Spleen (tissue), 11 donors: ENCODE results near the gene SLC47A1. TPM values are rescaled to one million over a fixed set of nuclear protein-coding genes. Genes with fewer than 3 reads are reported as not detected.
"Not testable (repeated sequence)": the region's sequence is repeated elsewhere in the genome, so short reads cannot be mapped to it uniquely, and the experiment has no call there.

Experiments
- DNase-seq: peaks from one replicate; pipeline ENCODE4 v3.0.0-alpha.2; 2020
- H3K27ac ChIP-seq, 8 donors: fragments of 200-600 bp; sonication (generic) in 7 of 8; 1 replicate in 4 of 8; 2 replicates in 4 of 8; pipeline versions ENCODE4 v1.5.0 to v1.8.0; 2016 to 2021; ENCODE audit warnings: inconsistent platforms in 4 of 8, mild to moderate bottlenecking in 4 of 8, moderate library complexity in 1 of 8
- H3K27me3 ChIP-seq, 7 donors: fragments of 200-600 bp; sonication (generic) in 6 of 7; replicated peaks in 1 of 7; 1 replicate in 4 of 7; 2 replicates in 3 of 7; pipeline versions ENCODE4 v1.5.0 to v1.8.0; 2016 to 2021; ENCODE audit warnings: inconsistent platforms in 3 of 7, mild to moderate bottlenecking in 1 of 7
- H3K36me3 ChIP-seq, 6 donors: fragments of 200-600 bp; sonication (generic) in 5 of 6; 1 replicate in 4 of 6; 2 replicates in 2 of 6; pipeline versions ENCODE4 v1.5.0 to v1.8.0; 2016 to 2021; ENCODE audit warnings: inconsistent platforms in 2 of 6
- H3K4me1 ChIP-seq, 6 donors: fragments of 200-600 bp; sonication (generic) in 5 of 6; 1 replicate in 3 of 6; 2 replicates in 3 of 6; pipeline versions ENCODE4 v1.5.0 to v1.8.0; 2016 to 2021; ENCODE audit warnings: inconsistent platforms in 3 of 6
- H3K4me3 ChIP-seq, 8 donors: fragments of 200-600 bp; sonication (generic) in 7 of 8; 1 replicate in 4 of 8; 2 replicates in 4 of 8; pipeline versions ENCODE4 v1.5.0 to v1.8.0; 2016 to 2021; ENCODE audit warnings: inconsistent platforms in 4 of 8, mild to moderate bottlenecking in 4 of 8, moderate library complexity in 2 of 8
- H3K9me3 ChIP-seq, 8 donors: fragments of 200-600 bp; sonication (generic) in 7 of 8; 1 replicate in 4 of 8; 2 replicates in 4 of 8; pipeline versions ENCODE4 v1.5.0 to v1.8.0; 2016 to 2021; ENCODE audit warnings: inconsistent platforms in 4 of 8
- CTCF ChIP-seq, 11 experiments: fragments of 200-600 bp in 7 of 11; fragments of 450-650 bp in 4 of 11; sonication (generic) in 4 of 11; IDR thresholded peaks in 8 of 11; conservative IDR thresholded peaks in 3 of 11; 1 replicate in 7 of 11; 2 replicates in 4 of 11; pipeline versions ENCODE4 v1.4.0 to v1.8.0; 2016 to 2021; ENCODE audit warnings: antibody characterized with exemption in 11 of 11, inconsistent platforms in 4 of 11, mild to moderate bottlenecking in 1 of 11
- POLR2A ChIP-seq, 3 donors: fragments of 450-650 bp; IDR thresholded peaks; one replicate each; pipeline ENCODE4 v1.5.1; 2017; ENCODE audit warnings: antibody characterized with exemption in 3 of 3, mild to moderate bottlenecking in 1 of 3
- POLR2AphosphoS5 ChIP-seq, 3 donors: sonication (generic); formaldehyde crosslinking; IDR thresholded peaks; one replicate each; pipeline ENCODE4 v1.5.1; 2017; ENCODE audit warnings: antibody characterized with exemption in 3 of 3
- WGBS, 5 donors: extraction: QIAGEN DNeasy Blood & Tissue Kit in 3 of 5; methylation state at CpG; one replicate each; pipeline versions ENCODE4 v1.1.5 to v1.1.7; 2013 to 2018; 5-methylcytosine and 5-hydroxymethylcytosine counted together
- intact Hi-C: fragments of 100-400 bp; cut with DNase I; formaldehyde crosslinking; loops from one replicate; pipeline ENCODE4 v1.15.0; 2023; ENCODE audit warnings: low total_unique reads
- polyA plus RNA-seq, 3 donors: library from polyadenylated mRNA; stranded (reverse); fragments of 200-250 nt; gene quantifications; one replicate each; pipeline ENCODE4 v1.2.1, GENCODE V29; 2013
- total RNA-seq, 7 donors: library from RNA; depleted of rRNA in 3 of 7; stranded (reverse); fragments of >200 nt in 3 of 7; fragmentation: NEBNext Ultra II Directional in 4 of 7; extraction: Animal tissue kit (Norgen Biotek cat#: 25700) in 4 of 7; gene quantifications; one replicate each; pipeline versions ENCODE4 v1.1.0 to v1.2.1, GENCODE V29; 2016 to 2021
- donor health status: healthy with polysubstance abuse.
- donor health status: DM: no; HTN: no; CAD: no; lungs with moderate emphysema.
- donor health status: DM: no; HTN: no; CAD: no.
- donor health status: Bipolar disorder and iron deficiency.
- donor health status: healthy.
- donor health status: DM: no; HTN: no; CAD: no.
- donor health status: DM: yes; HTN: yes; CAD: no.

SLC47A1 gene
- total and polyA plus RNA-seq, 10 donors, result 1.2 to 23.0 (median 5.6) TPM

GRCh38 chr17:19513897-19514488 is 19.7 kb upstream of the SLC47A1 start:
- DNase-seq, result peak; percentile 84
- H3K9me3 ChIP-seq, result no peaks in the 10 kb centered on the region
- no peaks in the 10 kb centered on the region for H3K36me3 ChIP-seq
- H3K27me3 ChIP-seq, result no peaks in the 10 kb centered on the region
- WGBS, 5 donors, result 8 to 18% (median 16%) methylated on average over 13 of the region's 13 CpGs
- H3K27ac ChIP-seq, result no peak overlapping the region
- no peak overlapping the region for H3K4me3 ChIP-seq
- intact Hi-C loops, result loop anchor here (2.0 to 10.0 kb wide), 2 partner anchors 131 to 253 kb away; partner anchors contain the start of gene ALDH3A2
- H3K4me1 ChIP-seq, result peaks cover 0 to 11% (median 7%) of the 10 kb centered on the region in 6 donors
- TF ChIP-seq CTCF (IDR thresholded peaks at IDR 0.05 in 8 of 11, conservative IDR thresholded peaks at IDR 0.05 in 3 of 11), result peak; percentile 68 to 89 (median 83)
- no peak for TF ChIP-seq POLR2AphosphoS5 (IDR thresholded peaks at IDR 0.05)

GRCh38 chr17:19517699-19518098 is 16.0 kb upstream of the SLC47A1 start:
- no peak overlapping the region for H3K27ac ChIP-seq
- H3K36me3 ChIP-seq, result no peaks in the 10 kb centered on the region
- no peak overlapping the region for H3K4me3 ChIP-seq
- TF ChIP-seq POLR2A (IDR thresholded peaks at IDR 0.05), result no peak
- TF ChIP-seq CTCF (IDR thresholded peaks at IDR 0.05 in 8 of 11, conservative IDR thresholded peaks at IDR 0.05 in 3 of 11), result no peak
- TF ChIP-seq POLR2AphosphoS5 (IDR thresholded peaks at IDR 0.05), result no peak
- DNase-seq, result no peak
- H3K9me3 ChIP-seq, result no peaks in the 10 kb centered on the region
- H3K4me1 ChIP-seq, result peaks cover 0 to 35% (median 19%) of the 10 kb centered on the region in 6 donors
- H3K27me3 ChIP-seq, result no peaks in the 10 kb centered on the region
- intact Hi-C loops, result loop anchor here (10.0 kb wide), 1 partner anchor 127 kb away; the partner anchor contains the start of gene ALDH3A2

GRCh38 chr17:19519388-19520291 is 14.0 kb upstream of the SLC47A1 start:
- H3K36me3 ChIP-seq, H3K4me3 ChIP-seq, DNase-seq, H3K27ac ChIP-seq, H3K9me3 ChIP-seq, H3K27me3 ChIP-seq: not testable (repeated sequence)
- intact Hi-C loops, result loop anchor here (10.0 kb wide), 1 partner anchor 125 kb away; the partner anchor contains the start of gene ALDH3A2
- peaks cover 0 to 26% (median 12%) of the 10 kb centered on the region in 6 donors for H3K4me1 ChIP-seq
- 21 to 39% (median 31%) methylated on average over 13 of the region's 13 CpGs for WGBS, 5 donors

- no peak for DNase-seq
- Histone ChIP-seq H3K27ac (no peak overlapping the region), H3K4me1 (peaks cover 0 to 26% (median 12%) of the 10 kb centered on the region in 6 donors), H3K27me3 (no peaks in the 10 kb centered on the region), H3K9me3 (no peaks in the 10 kb centered on the region), H3K36me3 (no peaks in the 10 kb centered on the region), H3K4me3 (no peak overlapping the region)
- TF ChIP-seq POLR2A (IDR thresholded peaks at IDR 0.05), result no peak
- no peak for TF ChIP-seq CTCF (IDR thresholded peaks at IDR 0.05 in 8 of 11, conservative IDR thresholded peaks at IDR 0.05 in 3 of 11)
- TF ChIP-seq POLR2AphosphoS5 (IDR thresholded peaks at IDR 0.05), result no peak
- WGBS, 5 donors, result 85 to 95% (median 91%) methylated on average over 5 of the region's 5 CpGs
- intact Hi-C loops, result no loop called here
Measured at GRCh38 chr17:19520641-19521040, 13.0 kb upstream of the SLC47A1 start.
